HEK293 (cell line): ENCODE results near the gene YTHDC2.

Experiments used
- CTCF ChIA-PET: fragments of 350-600 bp; formaldehyde crosslinking; extraction: SDS; loops from one replicate; lab custom pipeline; 2021; ENCODE audit warnings: antibody characterized with exemption; lab: Yijun Ruan, JAX
- POLR2A ChIA-PET: fragments of 300-600 bp; formaldehyde crosslinking; extraction: SDS; loops from one replicate; lab custom pipeline; 2020; ENCODE audit warnings: antibody characterized with exemption, inconsistent platforms; lab: Yijun Ruan, JAX
- H3K27ac ChIP-seq: fragments of 200-500 bp; sonication (Bioruptor generic); 2 replicates; pipeline ENCODE4 v1.5.1; 2014; ENCODE audit warnings: low read depth, low read length, control low read depth, inconsistent platforms; ENCODE audit errors: extremely low read depth
- H3K36me3 ChIP-seq, 2 experiments: fragments of 200-500 bp in 1 of 2; sonication (Bioruptor generic) in 1 of 2; 1 replicate in 1 of 2; 2 replicates in 1 of 2; pipeline ENCODE4 v1.5.1; 2014 to 2017; ENCODE audit warnings: inconsistent platforms in 2 of 2, low read length in 2 of 2; ENCODE audit not compliant: control insufficient read depth in 2 of 2, insufficient read depth in 1 of 2
- H3K4me1 ChIP-seq: fragments of 200-500 bp; sonication (Bioruptor generic); 2 replicates; pipeline ENCODE4 v1.5.1; 2014; ENCODE audit warnings: mild to moderate bottlenecking, low read length, inconsistent platforms; ENCODE audit not compliant: control insufficient read depth, insufficient read depth
- H3K4me3 ChIP-seq: 2 replicates; pipeline ENCODE4 v1.5.1; 2011; ENCODE audit warnings: low read depth, mild to moderate bottlenecking, control low read depth, low read length, moderate library complexity
- H3K9me3 ChIP-seq: fragments of 200-500 bp; sonication (Bioruptor generic); 2 replicates; pipeline ENCODE4 v1.5.1; 2014; ENCODE audit warnings: low read depth, low read length, inconsistent platforms; ENCODE audit not compliant: control insufficient read depth, insufficient read depth
- MZF1 ChIP-seq: fragments of 450-650 bp; formaldehyde crosslinking; IDR thresholded peaks from 2 replicates; pipeline ENCODE4 v1.5.1; 2017; ENCODE audit warnings: missing biosample characterization, missing genetic modification characterization, borderline replicate concordance
- SCRT2 ChIP-seq: fragments of 450-650 bp; formaldehyde crosslinking; IDR thresholded peaks from 2 replicates; pipeline ENCODE4 v1.5.1; 2016; ENCODE audit warnings: missing biosample characterization, missing genetic modification characterization
- ZNF121 ChIP-seq: fragments of 450-650 bp; formaldehyde crosslinking; IDR thresholded peaks from 2 replicates; pipeline ENCODE4 v1.5.1; 2016; ENCODE audit warnings: missing biosample characterization, missing genetic modification characterization
- ZNF146 ChIP-seq: fragments of 450-650 bp; formaldehyde crosslinking; IDR thresholded peaks from 2 replicates; pipeline ENCODE4 v1.5.1; 2016; ENCODE audit warnings: missing biosample characterization, missing genetic modification characterization
- ZNF184 ChIP-seq: fragments of 450-650 bp; IDR thresholded peaks from 2 replicates; pipeline ENCODE4 v1.5.1; 2018; ENCODE audit warnings: missing biosample characterization, mild to moderate bottlenecking, missing genetic modification characterization
- ZNF202 ChIP-seq: fragments of 450-650 bp; formaldehyde crosslinking; IDR thresholded peaks from 2 replicates; pipeline ENCODE4 v1.5.1; 2016; ENCODE audit warnings: missing biosample characterization, missing genetic modification characterization, borderline replicate concordance
- ZNF292 ChIP-seq: fragments of 450-650 bp; formaldehyde crosslinking; IDR thresholded peaks from 2 replicates; pipeline ENCODE4 v1.5.1; 2016; ENCODE audit warnings: low read depth, missing biosample characterization, missing genetic modification characterization, borderline replicate concordance
- ZNF416 ChIP-seq: fragments of 450-650 bp; formaldehyde crosslinking; IDR thresholded peaks from 2 replicates; pipeline ENCODE4 v1.5.1; 2016; ENCODE audit warnings: missing biosample characterization, missing genetic modification characterization
- ZNF529 ChIP-seq: fragments of 450-650 bp; formaldehyde crosslinking; IDR thresholded peaks from 2 replicates; pipeline ENCODE4 v1.5.1; 2017; ENCODE audit warnings: missing genetic modification characterization, missing biosample characterization; ENCODE audit not compliant: insufficient replicate concordance
- ZNF660 ChIP-seq: fragments of 450-650 bp; IDR thresholded peaks from 2 replicates; pipeline ENCODE4 v1.5.1; 2018; ENCODE audit warnings: missing biosample characterization, mild to moderate bottlenecking, missing genetic modification characterization
- ZNF785 ChIP-seq: fragments of 450-650 bp; formaldehyde crosslinking; IDR thresholded peaks from 2 replicates; pipeline ENCODE4 v1.5.1; 2016; ENCODE audit warnings: missing biosample characterization, missing genetic modification characterization
- ZNF792 ChIP-seq: fragments of 450-650 bp; formaldehyde crosslinking; IDR thresholded peaks from 2 replicates; pipeline ENCODE4 v1.5.1; 2016; ENCODE audit warnings: missing biosample characterization, missing genetic modification characterization
- TF ChIP-seq, protein P1 (sequence below): fragments of 450-650 bp; formaldehyde crosslinking; IDR thresholded peaks from 2 replicates; pipeline ENCODE4 v1.5.1; 2016; ENCODE audit warnings: missing biosample characterization, missing genetic modification characterization
- TF ChIP-seq, protein P2 (sequence below): fragments of 450-650 bp; formaldehyde crosslinking; IDR thresholded peaks from 2 replicates; pipeline ENCODE4 v1.5.1; 2016; ENCODE audit warnings: missing biosample characterization, missing genetic modification characterization, low read depth
- TF ChIP-seq, protein P3 (sequence below): fragments of 450-650 bp; formaldehyde crosslinking; IDR thresholded peaks from 2 replicates; pipeline ENCODE4 v1.5.1; 2016; ENCODE audit warnings: missing biosample characterization, missing genetic modification characterization
- TF ChIP-seq, protein P4 (sequence below): fragments of 450-650 bp; formaldehyde crosslinking; IDR thresholded peaks from 2 replicates; pipeline ENCODE4 v1.5.1; 2017; ENCODE audit warnings: missing biosample characterization, missing genetic modification characterization
- TF ChIP-seq, protein P5 (sequence below): fragments of 450-650 bp; formaldehyde crosslinking; IDR thresholded peaks from 2 replicates; pipeline ENCODE4 v1.5.1; 2016; ENCODE audit warnings: missing biosample characterization, missing genetic modification characterization

The YTHDC2 gene

DNA sequence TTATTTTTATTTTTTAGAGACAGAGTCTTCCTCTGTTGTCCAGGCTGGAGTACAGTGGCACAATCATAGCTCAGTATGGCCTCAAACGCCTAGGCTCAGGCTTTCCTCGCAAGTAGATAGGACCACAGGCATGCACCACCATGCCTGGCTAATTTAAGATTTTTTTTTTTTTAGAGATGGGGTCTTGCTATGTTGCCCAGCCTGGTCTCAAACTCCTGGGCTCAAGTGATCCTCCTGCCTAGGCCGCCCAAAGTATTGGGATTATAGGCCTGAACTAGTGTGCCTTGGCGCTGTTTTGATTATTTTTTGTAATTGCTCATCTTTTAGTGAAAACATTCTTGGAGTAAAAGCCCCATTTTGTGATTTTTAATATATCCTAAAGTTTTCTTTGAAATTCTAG is 5.4 kb downstream of the YTHDC2 start:
- no peak overlapping the region for H3K27ac ChIP-seq
- H3K9me3 ChIP-seq, result no peaks in the 10 kb centered on the region
- H3K4me3 ChIP-seq, result no peak overlapping the region
- no peak for TF ChIP-seq MZF1 (tag by site-specific recombination)
- peak; percentile 95 for TF ChIP-seq ZNF121 (tag by site-specific recombination)
- peaks cover 14 to 51% of the 10 kb centered on the region in 2 experiments for H3K36me3 ChIP-seq
- no peaks in the 10 kb centered on the region for H3K4me1 ChIP-seq
- POLR2A ChIA-PET, result no interaction called here
- CTCF ChIA-PET, result interaction anchor here (0.7 kb wide), 1 partner anchor 35 kb away, joined by 4 read pairs; no protein-coding TSS in a partner anchor

DNA sequence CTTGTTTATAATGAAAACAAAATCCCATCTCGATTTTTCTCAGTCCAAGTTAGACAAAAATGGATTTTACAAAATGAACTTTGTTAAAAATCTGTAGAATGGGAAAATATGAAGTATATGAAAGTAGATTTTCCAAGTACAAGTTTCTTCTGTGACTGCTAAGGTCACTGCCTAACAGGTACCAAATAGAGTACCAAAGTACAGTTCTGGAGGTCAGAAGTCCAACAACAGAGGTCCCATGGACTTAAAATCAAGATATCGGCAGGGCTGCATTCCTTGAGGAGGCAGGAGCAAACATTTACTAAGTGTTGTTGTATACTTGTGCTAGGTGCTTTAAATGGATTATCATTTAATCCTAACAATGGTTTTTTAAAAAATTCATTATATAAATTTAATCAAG is 5.9 kb downstream of the YTHDC2 start:
- H3K4me1 ChIP-seq, result no peaks in the 10 kb centered on the region
- peaks cover 14 to 51% of the 10 kb centered on the region in 2 experiments for H3K36me3 ChIP-seq
- POLR2A ChIA-PET, result no interaction called here
- no peak overlapping the region for H3K27ac ChIP-seq
- no peak overlapping the region for H3K4me3 ChIP-seq
- no peaks in the 10 kb centered on the region for H3K9me3 ChIP-seq
- TF ChIP-seq, protein P1, sequence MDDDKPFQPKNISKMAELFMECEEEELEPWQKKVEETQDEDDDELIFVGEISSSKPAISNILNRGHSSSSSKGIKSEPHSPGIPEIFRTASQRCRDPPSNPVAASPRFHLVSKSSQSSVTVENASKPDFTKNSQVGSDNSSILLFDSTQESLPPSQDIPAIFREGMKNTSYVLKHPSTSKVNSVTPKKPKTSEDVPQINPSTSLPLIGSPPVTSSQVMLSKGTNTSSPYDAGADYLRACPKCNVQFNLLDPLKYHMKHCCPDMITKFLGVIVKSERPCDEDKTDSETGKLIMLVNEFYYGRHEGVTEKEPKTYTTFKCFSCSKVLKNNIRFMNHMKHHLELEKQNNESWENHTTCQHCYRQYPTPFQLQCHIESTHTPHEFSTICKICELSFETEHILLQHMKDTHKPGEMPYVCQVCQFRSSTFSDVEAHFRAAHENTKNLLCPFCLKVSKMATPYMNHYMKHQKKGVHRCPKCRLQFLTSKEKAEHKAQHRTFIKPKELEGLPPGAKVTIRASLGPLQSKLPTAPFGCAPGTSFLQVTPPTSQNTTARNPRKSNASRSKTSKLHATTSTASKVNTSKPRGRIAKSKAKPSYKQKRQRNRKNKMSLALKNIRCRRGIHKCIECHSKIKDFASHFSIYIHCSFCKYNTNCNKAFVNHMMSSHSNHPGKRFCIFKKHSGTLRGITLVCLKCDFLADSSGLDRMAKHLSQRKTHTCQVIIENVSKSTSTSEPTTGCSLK (tag by site-specific recombination), result no peak
- TF ChIP-seq ZNF416 (tag by site-specific recombination), result no peak
- CTCF ChIA-PET, result no interaction called here

DNA sequence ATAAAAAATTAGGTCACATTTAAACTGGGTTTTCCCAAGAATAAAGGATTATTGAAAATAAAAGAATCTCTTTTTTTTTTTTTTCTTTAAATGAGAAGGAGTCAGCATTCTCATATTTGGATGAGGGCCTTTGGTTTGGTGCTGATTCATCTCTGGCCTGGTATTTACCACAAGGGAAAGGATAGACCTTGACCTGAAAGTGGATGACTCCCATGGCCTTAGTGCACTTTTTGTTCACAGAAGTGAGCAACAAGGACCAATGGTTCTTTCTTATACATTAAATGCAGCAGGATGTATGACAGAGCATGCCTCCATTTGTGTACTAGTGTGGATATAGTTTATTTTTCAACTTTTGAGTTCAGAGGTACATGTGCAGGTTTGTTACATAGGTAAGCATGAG is 6.9 kb downstream of the YTHDC2 start:
- CTCF ChIA-PET, result interaction anchor here (1.1 kb wide), 1 partner anchor 9 kb away, joined by 3 read pairs; no protein-coding TSS in a partner anchor
- TF ChIP-seq ZNF202 (tag by site-specific recombination) (no peak), ZNF184 (tag by site-specific recombination) (no peak), ZNF660 (no peak), ZNF792 (no peak), SCRT2 (tag by site-specific recombination) (no peak), ZNF292 (tag by site-specific recombination) (no peak)
- TF ChIP-seq, protein P2, sequence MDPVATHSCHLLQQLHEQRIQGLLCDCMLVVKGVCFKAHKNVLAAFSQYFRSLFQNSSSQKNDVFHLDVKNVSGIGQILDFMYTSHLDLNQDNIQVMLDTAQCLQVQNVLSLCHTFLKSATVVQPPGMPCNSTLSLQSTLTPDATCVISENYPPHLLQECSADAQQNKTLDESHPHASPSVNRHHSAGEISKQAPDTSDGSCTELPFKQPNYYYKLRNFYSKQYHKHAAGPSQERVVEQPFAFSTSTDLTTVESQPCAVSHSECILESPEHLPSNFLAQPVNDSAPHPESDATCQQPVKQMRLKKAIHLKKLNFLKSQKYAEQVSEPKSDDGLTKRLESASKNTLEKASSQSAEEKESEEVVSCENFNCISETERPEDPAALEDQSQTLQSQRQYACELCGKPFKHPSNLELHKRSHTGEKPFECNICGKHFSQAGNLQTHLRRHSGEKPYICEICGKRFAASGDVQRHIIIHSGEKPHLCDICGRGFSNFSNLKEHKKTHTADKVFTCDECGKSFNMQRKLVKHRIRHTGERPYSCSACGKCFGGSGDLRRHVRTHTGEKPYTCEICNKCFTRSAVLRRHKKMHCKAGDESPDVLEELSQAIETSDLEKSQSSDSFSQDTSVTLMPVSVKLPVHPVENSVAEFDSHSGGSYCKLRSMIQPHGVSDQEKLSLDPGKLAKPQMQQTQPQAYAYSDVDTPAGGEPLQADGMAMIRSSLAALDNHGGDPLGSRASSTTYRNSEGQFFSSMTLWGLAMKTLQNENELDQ (tag by site-specific recombination), result no peak
- TF ChIP-seq, protein P3, sequence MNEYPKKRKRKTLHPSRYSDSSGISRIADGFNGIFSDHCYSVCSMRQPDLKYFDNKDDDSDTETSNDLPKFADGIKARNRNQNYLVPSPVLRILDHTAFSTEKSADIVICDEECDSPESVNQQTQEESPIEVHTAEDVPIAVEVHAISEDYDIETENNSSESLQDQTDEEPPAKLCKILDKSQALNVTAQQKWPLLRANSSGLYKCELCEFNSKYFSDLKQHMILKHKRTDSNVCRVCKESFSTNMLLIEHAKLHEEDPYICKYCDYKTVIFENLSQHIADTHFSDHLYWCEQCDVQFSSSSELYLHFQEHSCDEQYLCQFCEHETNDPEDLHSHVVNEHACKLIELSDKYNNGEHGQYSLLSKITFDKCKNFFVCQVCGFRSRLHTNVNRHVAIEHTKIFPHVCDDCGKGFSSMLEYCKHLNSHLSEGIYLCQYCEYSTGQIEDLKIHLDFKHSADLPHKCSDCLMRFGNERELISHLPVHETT (tag by site-specific recombination), result no peak
- TF ChIP-seq, all 188 proteins: peak for 0
- POLR2A ChIA-PET, result no interaction called here

DNA sequence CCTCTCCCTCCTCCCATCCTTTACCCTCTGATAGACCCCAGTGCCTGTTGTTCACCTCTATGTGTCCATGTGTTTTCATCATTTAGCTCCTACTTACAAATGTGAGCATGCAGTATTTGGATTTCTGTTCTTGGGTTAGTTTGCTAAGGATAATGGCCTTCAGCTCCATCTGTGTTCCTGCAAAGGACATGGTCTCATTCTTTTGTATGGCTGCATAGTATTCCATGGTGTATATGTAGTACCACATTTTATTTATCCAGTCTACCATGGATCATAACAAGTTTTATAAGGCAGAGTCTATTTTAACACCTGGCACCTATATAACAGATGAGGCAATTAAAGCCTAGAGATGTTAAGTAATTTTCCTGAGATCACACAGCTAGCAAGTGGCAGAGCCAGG is 7.4 kb downstream of the YTHDC2 start:
- ChIA-PET CTCF (interaction anchor here (1.1 kb wide), 1 partner anchor 8 kb away, joined by 3 read pairs; no protein-coding TSS in a partner anchor), POLR2A (interaction anchor here (0.6 kb wide), 1 partner anchor 32 kb away, joined by 5 read pairs; no protein-coding TSS in a partner anchor)
- Histone ChIP-seq H3K4me1 (no peaks in the 10 kb centered on the region), H3K4me3 (no peak overlapping the region), H3K9me3 (no peaks in the 10 kb centered on the region), H3K36me3 (peaks cover 14 to 47% of the 10 kb centered on the region in 2 experiments), H3K27ac (no peak overlapping the region)
- TF ChIP-seq ZNF146 (tag by site-specific recombination), result peak; percentile 95
- TF ChIP-seq, protein P4, sequence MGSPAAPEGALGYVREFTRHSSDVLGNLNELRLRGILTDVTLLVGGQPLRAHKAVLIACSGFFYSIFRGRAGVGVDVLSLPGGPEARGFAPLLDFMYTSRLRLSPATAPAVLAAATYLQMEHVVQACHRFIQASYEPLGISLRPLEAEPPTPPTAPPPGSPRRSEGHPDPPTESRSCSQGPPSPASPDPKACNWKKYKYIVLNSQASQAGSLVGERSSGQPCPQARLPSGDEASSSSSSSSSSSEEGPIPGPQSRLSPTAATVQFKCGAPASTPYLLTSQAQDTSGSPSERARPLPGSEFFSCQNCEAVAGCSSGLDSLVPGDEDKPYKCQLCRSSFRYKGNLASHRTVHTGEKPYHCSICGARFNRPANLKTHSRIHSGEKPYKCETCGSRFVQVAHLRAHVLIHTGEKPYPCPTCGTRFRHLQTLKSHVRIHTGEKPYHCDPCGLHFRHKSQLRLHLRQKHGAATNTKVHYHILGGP, result no peak
- no peak for TF ChIP-seq ZNF785
- TF ChIP-seq, protein P5, sequence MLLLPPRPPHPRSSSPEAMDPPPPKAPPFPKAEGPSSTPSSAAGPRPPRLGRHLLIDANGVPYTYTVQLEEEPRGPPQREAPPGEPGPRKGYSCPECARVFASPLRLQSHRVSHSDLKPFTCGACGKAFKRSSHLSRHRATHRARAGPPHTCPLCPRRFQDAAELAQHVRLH (tag by site-specific recombination), result peak; percentile 86
- TF ChIP-seq ZNF529 (tag by site-specific recombination), result no peak

More for the DNA sequence above, 6.9 kb downstream of the YTHDC2 start:
- Histone ChIP-seq H3K9me3 (no peaks in the 10 kb centered on the region), H3K4me1 (no peaks in the 10 kb centered on the region), H3K27ac (no peak overlapping the region), H3K36me3 (peaks cover 12 to 51% of the 10 kb centered on the region in 2 experiments), H3K4me3 (no peak overlapping the region)
